ENCODE results near the gene MAD1L1.

The MAD1L1 gene

GRCh38 chr7:2022021-2022409 is 210.7 kb downstream of the MAD1L1 start:
- H3K4me3 ChIP-seq (ENCODE audit: control insufficient read depth, low read depth, low read length) = no peak overlapping the region
- TF ChIP-seq CTCF (conservative IDR thresholded peaks at IDR 0.05; ENCODE audit: control insufficient read depth, insufficient read depth, low read depth, low read length) = no peak
- no peak for DNase-seq (ENCODE audit: low read depth)

- peak overlapping the region; percentile 1 for H3K4me3 ChIP-seq (ENCODE audit: control insufficient read depth, low read depth, low read length)
- peak; percentile 100 for DNase-seq (ENCODE audit: low read depth)
- TF ChIP-seq CTCF (conservative IDR thresholded peaks at IDR 0.05; ENCODE audit: control insufficient read depth, insufficient read depth, low read depth, low read length) = no peak
Measured at GRCh38 chr7:2019711-2020511, 212.8 kb downstream of the MAD1L1 start.

GRCh38 chr7:2019461-2019710 is 213.4 kb downstream of the MAD1L1 start:
- no peak for TF ChIP-seq CTCF (conservative IDR thresholded peaks at IDR 0.05; ENCODE audit: control insufficient read depth, insufficient read depth, low read depth, low read length)
- H3K4me3 ChIP-seq (ENCODE audit: control insufficient read depth, low read depth, low read length) = no peak overlapping the region
- DNase-seq (ENCODE audit: low read depth) = no peak

DNA sequence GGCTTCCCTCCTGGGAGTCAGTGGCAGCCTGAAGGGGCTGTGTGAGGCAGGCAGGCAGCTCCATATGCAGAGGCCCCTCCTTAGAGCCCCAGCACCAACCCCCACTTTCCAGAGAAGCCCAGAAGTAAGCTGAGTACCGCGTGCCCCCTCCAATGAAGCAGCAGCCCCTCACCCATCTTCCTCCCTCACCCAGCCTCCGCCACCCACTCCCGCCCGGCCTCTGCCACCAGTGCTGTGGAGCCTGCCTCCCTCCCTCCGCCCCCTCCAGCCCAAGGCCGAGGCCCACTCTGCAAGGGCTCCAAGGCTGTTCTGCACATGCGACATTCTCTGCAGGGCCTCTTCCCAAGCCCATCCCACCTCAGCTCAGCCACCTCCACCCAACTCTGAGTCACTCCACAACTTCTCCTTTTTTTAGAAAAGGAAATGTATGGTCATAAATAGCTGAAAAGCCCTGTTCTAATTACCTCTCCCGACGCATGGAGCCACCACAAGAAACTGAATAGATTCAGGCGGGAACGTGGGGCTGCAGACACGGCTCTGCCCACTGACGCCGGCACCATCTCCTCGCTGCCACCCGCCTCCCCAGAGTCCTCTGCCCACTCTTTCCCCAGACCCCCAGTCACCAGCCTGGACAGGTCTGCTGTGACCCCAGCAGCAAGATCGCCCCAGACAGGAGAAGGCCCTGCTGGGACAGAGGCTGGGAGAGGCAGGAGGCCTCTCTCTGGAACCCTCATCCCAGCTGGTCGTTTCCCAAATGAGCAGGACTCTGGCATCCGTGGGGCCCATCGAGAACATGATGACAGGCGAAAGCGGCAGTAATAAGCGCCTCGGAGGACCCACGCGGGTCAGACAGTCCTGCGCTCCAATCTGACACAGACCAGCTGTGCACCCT is 213.9 kb downstream of the MAD1L1 start:
- peak; percentile 92 for DNase-seq (ENCODE audit: low read depth)
- no peak overlapping the region for H3K4me3 ChIP-seq (ENCODE audit: control insufficient read depth, low read depth, low read length)
- no peak for TF ChIP-seq CTCF (conservative IDR thresholded peaks at IDR 0.05; ENCODE audit: control insufficient read depth, insufficient read depth, low read depth, low read length)

GRCh38 chr7:2017914-2018568 is 214.7 kb downstream of the MAD1L1 start:
- TF ChIP-seq CTCF (conservative IDR thresholded peaks at IDR 0.05; ENCODE audit: control insufficient read depth, insufficient read depth, low read depth, low read length) = no peak
- DNase-seq (ENCODE audit: low read depth) = no peak
- no peak overlapping the region for H3K4me3 ChIP-seq (ENCODE audit: control insufficient read depth, low read depth, low read length)

- H3K4me3 ChIP-seq (ENCODE audit: control insufficient read depth, low read depth, low read length) = no peak overlapping the region
- DNase-seq (ENCODE audit: low read depth) = no peak
- TF ChIP-seq CTCF (conservative IDR thresholded peaks at IDR 0.05; ENCODE audit: control insufficient read depth, insufficient read depth, low read depth, low read length) = no peak
Measured at GRCh38 chr7:2017481-2017891, 215.3 kb downstream of the MAD1L1 start.

Measured in fibroblast of mammary gland (primary cell).